ENCODE results near the gene AGFG2. TPM values are rescaled to one million over a fixed set of nuclear protein-coding genes. Genes with fewer than 3 reads are reported as not detected.

The AGFG2 gene
- total and polyA plus RNA-seq, 2 of the 13 experiments (the other 11 are each of a cell fraction or from before 2014, with no cell fraction given): 125 to 132 TPM

DNA sequence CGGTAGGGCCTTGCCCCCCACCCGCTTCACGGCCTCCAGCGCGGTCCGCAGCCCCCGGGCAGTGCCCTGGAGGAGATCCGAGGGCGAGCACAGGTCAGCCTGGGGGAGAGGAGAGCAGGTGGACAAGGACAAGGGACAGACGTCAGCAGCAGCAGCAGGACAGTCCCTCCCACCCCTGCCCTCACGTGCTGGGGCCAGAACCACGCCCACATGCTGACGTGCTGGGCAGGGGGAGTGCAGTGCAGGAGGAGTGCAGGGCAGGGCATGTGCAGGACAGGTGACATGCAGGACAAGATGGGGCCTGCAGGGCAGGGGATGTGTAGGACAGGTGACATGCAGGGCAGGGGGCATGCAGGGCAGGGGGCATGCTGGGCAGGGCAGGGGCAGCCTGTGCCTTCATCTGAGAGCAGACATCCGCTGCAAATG is 36.2 kb downstream of the AGFG2 start:
- no peak overlapping the region for H3K4me3 ChIP-seq (replicated peaks in 1 of 3; ENCODE audit: insufficient read depth in 1 of 3, low read depth in 2 of 3, low read length in 3 of 3)
- intact Hi-C loops (cut with micrococcal nuclease; ENCODE audit: unreplicated experiment) (no loop called here), in situ Hi-C loops (cut with HindIII; ENCODE audit: extremely low pct_ligation_motif_present, low pct_unique_long_range_greater_than_20kb) (no loop called here)
- peak; percentile 58 for TF ChIP-seq RBFOX2 (IDR thresholded peaks at IDR 0.05; ENCODE audit: low read depth, low read length)
- no peak for TF ChIP-seq XRCC5 (optimal IDR thresholded peaks at IDR 0.05; ENCODE audit: low read length)
- TF ChIP-seq MAFK (conservative IDR thresholded peaks at IDR 0.05 in 1 of 2, IDR thresholded peaks at IDR 0.05 in 1 of 2; ENCODE audit: low read length in 2 of 2): no peak
- TF ChIP-seq, protein P1, sequence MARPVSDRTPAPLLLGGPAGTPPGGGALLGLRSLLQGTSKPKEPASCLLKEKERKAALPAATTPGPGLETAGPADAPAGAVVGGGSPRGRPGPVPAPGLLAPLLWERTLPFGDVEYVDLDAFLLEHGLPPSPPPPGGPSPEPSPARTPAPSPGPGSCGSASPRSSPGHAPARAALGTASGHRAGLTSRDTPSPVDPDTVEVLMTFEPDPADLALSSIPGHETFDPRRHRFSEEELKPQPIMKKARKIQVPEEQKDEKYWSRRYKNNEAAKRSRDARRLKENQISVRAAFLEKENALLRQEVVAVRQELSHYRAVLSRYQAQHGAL (CRISPR knock-in tag; IDR thresholded peaks at IDR 0.05; ENCODE audit: not compliant biosample characterization): no peak
- TF ChIP-seq HNRNPLL (IDR thresholded peaks at IDR 0.05; ENCODE audit: low read depth, low read length, poor library complexity, severe bottlenecking): peak; percentile 18
- TF ChIP-seq ZSCAN25 (CRISPR knock-in tag; IDR thresholded peaks at IDR 0.05): 0 out of 2 replicates have a peak, but pooled peaks have one; percentile 18
- no peak for TF ChIP-seq SOX13 (IDR thresholded peaks at IDR 0.05)
- TF ChIP-seq SOX13 (CRISPR knock-in tag; conservative IDR thresholded peaks at IDR 0.05 in 1 of 2, IDR thresholded peaks at IDR 0.05 in 1 of 2): 0 out of 4 replicates have a peak, but pooled peaks of 1 of the 2 experiments have one; percentile 49
- TF ChIP-seq ZNF562 (CRISPR knock-in tag; IDR thresholded peaks at IDR 0.05; ENCODE audit: borderline replicate concordance): no peak
- no peak for TF ChIP-seq HNRNPL (IDR thresholded peaks at IDR 0.05; ENCODE audit: low read depth, low read length)
- peak; percentile 90 for TF ChIP-seq AGO2 (optimal IDR thresholded peaks at IDR 0.05; ENCODE audit: low read depth, low read length)
- TF ChIP-seq ZNF24 (IDR thresholded peaks at IDR 0.05): no peak
- TF ChIP-seq ZNF7 (CRISPR knock-in tag; IDR thresholded peaks at IDR 0.05): no peak
- peak; percentile 3; the same call in 1 of the 2 replicates for TF ChIP-seq RAD21 (CRISPR knock-in tag; IDR thresholded peaks at IDR 0.05)
- TF ChIP-seq BHLHE40 (IDR thresholded peaks at IDR 0.05; ENCODE audit: low read length): peak; percentile 77
- no peak for TF ChIP-seq RBAK (CRISPR knock-in tag; IDR thresholded peaks at IDR 0.05)
- TF ChIP-seq AGO1 (IDR thresholded peaks at IDR 0.05; ENCODE audit: low read depth, low read length, poor library complexity, severe bottlenecking): peak; percentile 79
- TF ChIP-seq MYC (CRISPR knock-in tag; IDR thresholded peaks at IDR 0.05; ENCODE audit: borderline replicate concordance): no peak
- 0 out of 2 replicates have a peak, but pooled peaks have one; percentile 5 for TF ChIP-seq POLR2G (IDR thresholded peaks at IDR 0.05; ENCODE audit: low read depth, low read length)
- TF ChIP-seq AKAP8 (CRISPR knock-in tag; IDR thresholded peaks at IDR 0.05): peak; percentile 73; the same call in 1 of the 2 replicates
- no peak for TF ChIP-seq GLI4 (CRISPR knock-in tag; IDR thresholded peaks at IDR 0.05; ENCODE audit: borderline replicate concordance)
- peak; percentile 88 for TF ChIP-seq POLR2AphosphoS2 (IDR thresholded peaks at IDR 0.05; ENCODE audit: low read depth, low read length)
- TF ChIP-seq POLR2A (IDR thresholded peaks at IDR 0.05; ENCODE audit: insufficient read depth in 1 of 2, low read depth in 2 of 2, low read length in 2 of 2): peak in 1 of 2 experiments; percentile 14; a peak in 1 of 4 replicates
- TF ChIP-seq FIP1L1 (IDR thresholded peaks at IDR 0.05; ENCODE audit: borderline replicate concordance, insufficient read depth, low read depth, low read length): peak; percentile 54; the same call in 1 of the 2 replicates
- TF ChIP-seq, protein P2, sequence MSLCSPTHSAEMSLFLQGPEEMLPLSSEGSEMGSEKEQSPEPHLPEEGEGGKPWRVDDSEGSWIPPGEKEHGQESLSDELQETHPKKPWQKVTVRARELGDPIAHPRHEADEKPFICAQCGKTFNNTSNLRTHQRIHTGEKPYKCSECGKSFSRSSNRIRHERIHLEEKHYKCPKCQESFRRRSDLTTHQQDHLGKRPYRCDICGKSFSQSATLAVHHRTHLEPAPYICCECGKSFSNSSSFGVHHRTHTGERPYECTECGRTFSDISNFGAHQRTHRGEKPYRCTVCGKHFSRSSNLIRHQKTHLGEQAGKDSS (CRISPR knock-in tag; IDR thresholded peaks at IDR 0.05; ENCODE audit: borderline replicate concordance, low read depth): no peak
- no peaks in the 10 kb centered on the region for H4K20me1 ChIP-seq (ENCODE audit: insufficient read depth, low read length)
- H3K36me3 ChIP-seq (replicated peaks in 1 of 2; ENCODE audit: control insufficient read depth in 1 of 2, insufficient read depth in 2 of 2, low read length in 2 of 2): peaks cover 7 to 15% of the 10 kb centered on the region in 2 experiments; a peak in 1 of 5 replicates
- BruUV-seq (replicated peaks): no TSS peak
- H3K9me3 ChIP-seq (ENCODE audit: low read length): no peaks in the 10 kb centered on the region
- H3K27ac ChIP-seq (ENCODE audit: extremely low read length, insufficient read depth, low read length): no peak overlapping the region
- 94% methylated on average over 13 of the region's 14 CpGs for WGBS (ENCODE audit: low lambda C conversion rate)
- no peak for ATAC-seq
- H3K27me3 ChIP-seq (ENCODE audit: control insufficient read depth in 1 of 2, insufficient read depth in 2 of 2, low read length in 2 of 2): no peaks in the 10 kb centered on the region
- H2AFZ ChIP-seq (ENCODE audit: low read length): no peak overlapping the region
- ChIA-PET POLR2A (no interaction called here), CTCF (ENCODE audit: low intra/inter-chr PET ratio, low total read pairs) (no interaction called here)
- no peak overlapping the region for H3K9ac ChIP-seq (ENCODE audit: insufficient read depth, low read depth, low read length)
- DNase-seq (ENCODE audit: low spot score): no peak
- no peaks in the 10 kb centered on the region for H3K79me2 ChIP-seq (ENCODE audit: insufficient read depth, low read length)
- FAIRE-seq: no peak
- no peak overlapping the region for H3K4me2 ChIP-seq (ENCODE audit: low read depth, low read length)
- peaks cover 30% of the 10 kb centered on the region for H3K4me1 ChIP-seq (ENCODE audit: insufficient read depth, low read length)
